ENCODE data around the gene LCE1E.

LCE1E gene

GRCh38 chr1:152759453-152760173, 26.4 kb upstream of the LCE1E start:
- peak; percentile 89 for DNase-seq (ENCODE audit: low read depth)
- no peak for TF ChIP-seq CTCF (IDR thresholded peaks at IDR 0.05; ENCODE audit: insufficient read depth, low read depth, low read length, missing control alignments)
- H3K4me3 ChIP-seq (ENCODE audit: low read length) = no peak overlapping the region

- no peak for DNase-seq (ENCODE audit: low read depth)
- TF ChIP-seq CTCF (IDR thresholded peaks at IDR 0.05; ENCODE audit: insufficient read depth, low read depth, low read length, missing control alignments) = no peak
- no peak overlapping the region for H3K4me3 ChIP-seq (ENCODE audit: low read length)
Observed at GRCh38 chr1:152760551-152761190, 25.4 kb upstream of the LCE1E start.

GRCh38 chr1:152761609-152762213, 24.3 kb upstream of the LCE1E start:
- TF ChIP-seq CTCF (IDR thresholded peaks at IDR 0.05; ENCODE audit: insufficient read depth, low read depth, low read length, missing control alignments) = no peak
- DNase-seq (ENCODE audit: low read depth) = peak; percentile 54
- H3K4me3 ChIP-seq (ENCODE audit: low read length) = no peak overlapping the region

- no peak for TF ChIP-seq CTCF (IDR thresholded peaks at IDR 0.05; ENCODE audit: insufficient read depth, low read depth, low read length, missing control alignments)
- no peak overlapping the region for H3K4me3 ChIP-seq (ENCODE audit: low read length)
- no peak for DNase-seq (ENCODE audit: low read depth)
Observed at GRCh38 chr1:152768847-152769533, 17.1 kb upstream of the LCE1E start.

GRCh38 chr1:152770411-152770810, 15.6 kb upstream of the LCE1E start:
- TF ChIP-seq CTCF (IDR thresholded peaks at IDR 0.05; ENCODE audit: insufficient read depth, low read depth, low read length, missing control alignments) = no peak
- DNase-seq (ENCODE audit: low read depth) = peak; percentile 44

GRCh38 chr1:152774875-152775274, 11.2 kb upstream of the LCE1E start, which contains the start of gene LCE1F:
LCE1F (plus strand) TSS chr1:152775140; CDS start chr1:152776372, 1,232 bp downstream.
- H3K4me3 ChIP-seq (ENCODE audit: low read length) = no peak within 1 kb of the TSS
- TF ChIP-seq CTCF (IDR thresholded peaks at IDR 0.05; ENCODE audit: insufficient read depth, low read depth, low read length, missing control alignments) = peak; percentile 35
- DNase-seq (ENCODE audit: low read depth) = peak; percentile 79

More at GRCh38 chr1:152770411-152770810, 15.6 kb upstream of the LCE1E start:
- no peak overlapping the region for H3K4me3 ChIP-seq (ENCODE audit: low read length)

All from epithelial cell of esophagus (primary cell).